Measurements from ENCODE around the gene RRAS2. TPM values are rescaled to one million over a fixed set of nuclear protein-coding genes. Genes with fewer than 3 reads are reported as not detected.

The RRAS2 gene
- total RNA-seq, 1 donor from 2014 or later = 102 TPM

DNA sequence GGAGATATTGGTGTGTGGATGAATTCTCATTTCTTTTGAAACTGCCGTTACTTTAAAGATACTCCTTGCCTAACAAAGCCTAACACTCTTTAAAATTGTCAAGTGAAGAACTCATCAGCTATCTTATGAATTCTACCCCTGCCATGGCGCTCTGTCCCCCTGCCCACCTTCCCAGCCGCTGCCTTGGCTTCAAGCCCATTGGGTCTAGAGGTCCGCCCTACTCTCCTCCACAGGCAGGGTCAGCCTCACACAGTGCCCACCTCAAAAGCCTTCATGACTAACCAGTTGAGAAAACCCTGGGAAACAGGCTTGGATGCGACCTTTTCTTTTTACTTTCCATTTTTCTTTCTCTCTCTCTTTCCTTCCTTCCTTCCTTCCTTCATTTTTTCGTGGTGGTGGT lies 128.6 kb downstream of the RRAS2 start:
- peaks cover 4% of the 10 kb centered on the region for H3K27me3 ChIP-seq (ENCODE audit: control insufficient read depth, insufficient read depth, low read length)
- H3K4me3 ChIP-seq (ENCODE audit: low read depth, low read length) = no peak overlapping the region
- no peak for TF ChIP-seq CTCF (IDR thresholded peaks at IDR 0.05; ENCODE audit: insufficient read depth, low read length, poor library complexity, severe bottlenecking)
- H3K36me3 ChIP-seq (ENCODE audit: control insufficient read depth, insufficient read depth, low read length) = no peaks in the 10 kb centered on the region
- DNase-seq (ENCODE audit: low read depth) = no peak

DNA sequence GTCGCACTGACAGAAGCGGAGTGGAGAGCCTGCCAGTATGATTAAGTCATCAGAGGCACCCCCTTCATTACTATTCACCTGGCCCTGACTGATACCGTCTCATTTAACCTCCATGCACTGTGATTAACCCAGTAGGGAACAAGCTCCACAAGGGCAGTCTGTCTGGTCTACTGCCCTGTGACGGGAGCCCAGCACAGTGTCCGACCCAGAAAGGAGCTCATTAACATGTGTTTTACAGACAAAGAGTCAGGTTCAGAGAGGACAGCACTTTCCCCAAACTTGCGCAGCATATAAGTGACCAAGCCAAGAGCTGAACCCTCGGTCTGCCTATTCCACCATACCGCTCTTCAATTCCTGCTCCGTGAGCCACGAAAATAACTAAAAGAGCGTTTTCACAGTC lies 129.5 kb downstream of the RRAS2 start:
- H3K27me3 ChIP-seq (ENCODE audit: control insufficient read depth, insufficient read depth, low read length) = peaks cover 4% of the 10 kb centered on the region

DNA sequence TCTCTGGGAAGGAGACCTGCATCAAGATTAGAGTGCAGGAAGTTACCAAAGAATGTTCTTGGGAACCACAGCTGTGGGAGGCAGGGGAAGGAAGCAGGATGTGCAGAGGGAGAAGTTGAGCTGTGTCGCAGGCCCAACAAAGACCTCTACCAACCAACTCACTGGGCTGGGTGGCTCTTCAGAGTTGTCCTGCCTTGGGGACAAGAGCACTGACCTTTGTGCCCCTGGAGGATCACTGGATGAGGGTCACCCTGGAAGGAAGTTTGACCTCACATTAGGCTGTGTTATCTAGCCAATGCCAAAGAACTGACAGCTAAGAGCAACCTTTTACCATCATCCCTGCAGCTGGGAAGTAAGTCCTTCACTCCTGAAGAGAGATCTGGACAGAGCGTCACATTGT lies 130.6 kb downstream of the RRAS2 start:
- Histone ChIP-seq H3K4me3 (ENCODE audit: low read depth, low read length) (no peak overlapping the region), H3K36me3 (ENCODE audit: control insufficient read depth, insufficient read depth, low read length) (no peaks in the 10 kb centered on the region), H3K27me3 (ENCODE audit: control insufficient read depth, insufficient read depth, low read length) (peaks cover 4% of the 10 kb centered on the region)
- no peak for TF ChIP-seq CTCF (IDR thresholded peaks at IDR 0.05; ENCODE audit: insufficient read depth, low read length, poor library complexity, severe bottlenecking)
- DNase-seq (ENCODE audit: low read depth) = no peak

More for the DNA sequence above, 129.5 kb downstream of the RRAS2 start:
- no peak overlapping the region for H3K4me3 ChIP-seq (ENCODE audit: low read depth, low read length)
- no peaks in the 10 kb centered on the region for H3K36me3 ChIP-seq (ENCODE audit: control insufficient read depth, insufficient read depth, low read length)
- TF ChIP-seq CTCF (IDR thresholded peaks at IDR 0.05; ENCODE audit: insufficient read depth, low read length, poor library complexity, severe bottlenecking) = no peak
- DNase-seq (ENCODE audit: low read depth) = no peak

Other genes with a start within 250 kb of the RRAS2 start
- gene COPB1, start 140.6 kb upstream of the RRAS2 start, total RNA-seq = 124 and 131 TPM in 2 replicates
- 182 and 197 TPM in 2 replicates for gene PSMA1, start 161.2 kb upstream of the RRAS2 start, total RNA-seq

Measured in kidney epithelial cell (primary cell).